ENCODE data around the gene FARP1. TPM values are rescaled to one million over a fixed set of nuclear protein-coding genes. Genes with fewer than 3 reads are reported as not detected.
A peak's percentile ranks its signal among the peaks of the same experiment; 100 is the strongest.
"Not testable (repeated sequence)": the region's sequence is repeated elsewhere in the genome, so short reads cannot be mapped to it uniquely, and the experiment has no call there.

FARP1 gene
- total and polyA plus RNA-seq, 2 experiments from 2014 or later, result 43.2 to 44.2 TPM

- no peaks in the 10 kb centered on the region for H3K36me3 ChIP-seq
- H3K4me1 ChIP-seq (ENCODE audit: low read depth), result no peaks in the 10 kb centered on the region
- no peak overlapping the region for H3K4me3 ChIP-seq
- TF ChIP-seq CTCF (IDR thresholded peaks at IDR 0.05; ENCODE audit: low read depth, low read length), result no peak
- H3K27me3 ChIP-seq, result no peaks in the 10 kb centered on the region
- no peak for DNase-seq (ENCODE audit: low read depth in 1 of 2, low spot score in 1 of 2)
- H3K9me3 ChIP-seq (ENCODE audit: low read depth), result no peaks in the 10 kb centered on the region
- no peak overlapping the region for H3K27ac ChIP-seq
Observed at GRCh38 chr13:98410612-98411011, 267.7 kb downstream of the FARP1 start.

GRCh38 chr13:98411013-98411412, 268.1 kb downstream of the FARP1 start:
- H3K27me3 ChIP-seq, result no peaks in the 10 kb centered on the region
- H3K27ac ChIP-seq, result no peak overlapping the region
- DNase-seq (ENCODE audit: low read depth in 1 of 2, low spot score in 1 of 2), result no peak
- H3K9me3 ChIP-seq (ENCODE audit: low read depth), result no peaks in the 10 kb centered on the region
- no peaks in the 10 kb centered on the region for H3K4me1 ChIP-seq (ENCODE audit: low read depth)
- no peaks in the 10 kb centered on the region for H3K36me3 ChIP-seq
- H3K4me3 ChIP-seq, result no peak overlapping the region
- no peak for TF ChIP-seq CTCF (IDR thresholded peaks at IDR 0.05; ENCODE audit: low read depth, low read length)

- TF ChIP-seq CTCF (IDR thresholded peaks at IDR 0.05; ENCODE audit: low read depth, low read length), result no peak
- no peaks in the 10 kb centered on the region for H3K9me3 ChIP-seq (ENCODE audit: low read depth)
- no peaks in the 10 kb centered on the region for H3K4me1 ChIP-seq (ENCODE audit: low read depth)
- DNase-seq (ENCODE audit: low read depth in 1 of 2, low spot score in 1 of 2), result peak in 1 of 2 donors; percentile 7
- H3K36me3 ChIP-seq, result no peaks in the 10 kb centered on the region
- no peak overlapping the region for H3K4me3 ChIP-seq
- no peak overlapping the region for H3K27ac ChIP-seq
- no peaks in the 10 kb centered on the region for H3K27me3 ChIP-seq
Observed at GRCh38 chr13:98411617-98412265, 268.8 kb downstream of the FARP1 start.

- DNase-seq (ENCODE audit: low read depth in 1 of 2, low spot score in 1 of 2); H3K36me3 ChIP-seq; H3K4me3 ChIP-seq; H3K27me3 ChIP-seq; H3K4me1 ChIP-seq (ENCODE audit: low read depth); H3K9me3 ChIP-seq (ENCODE audit: low read depth); H3K27ac ChIP-seq: not testable (repeated sequence)
Observed at GRCh38 chr13:98413278-98413677, 270.4 kb downstream of the FARP1 start.

GRCh38 chr13:98413796-98414195, 270.9 kb downstream of the FARP1 start:
- no peaks in the 10 kb centered on the region for H3K9me3 ChIP-seq (ENCODE audit: low read depth)
- H3K27ac ChIP-seq, result no peak overlapping the region
- no peak overlapping the region for H3K4me3 ChIP-seq
- no peaks in the 10 kb centered on the region for H3K36me3 ChIP-seq
- H3K27me3 ChIP-seq, result no peaks in the 10 kb centered on the region
- no peak for TF ChIP-seq CTCF (IDR thresholded peaks at IDR 0.05; ENCODE audit: low read depth, low read length)
- H3K4me1 ChIP-seq (ENCODE audit: low read depth), result no peaks in the 10 kb centered on the region
- no peak for DNase-seq (ENCODE audit: low read depth in 1 of 2, low spot score in 1 of 2)

GRCh38 chr13:98415326-98416070, 272.6 kb downstream of the FARP1 start:
- TF ChIP-seq CTCF (IDR thresholded peaks at IDR 0.05; ENCODE audit: low read depth, low read length), result no peak
- Histone ChIP-seq H3K4me3 (no peak overlapping the region), H3K27me3 (no peaks in the 10 kb centered on the region), H3K9me3 (ENCODE audit: low read depth) (no peaks in the 10 kb centered on the region), H3K27ac (no peak overlapping the region), H3K4me1 (ENCODE audit: low read depth) (no peaks in the 10 kb centered on the region), H3K36me3 (no peaks in the 10 kb centered on the region)
- no peak for DNase-seq (ENCODE audit: low read depth in 1 of 2, low spot score in 1 of 2)
